ENCODE data around the gene SEZ6. TPM values are rescaled to one million over a fixed set of nuclear protein-coding genes. Genes with fewer than 3 reads are reported as not detected.

The SEZ6 gene
- total RNA-seq, 1 experiment from 2014 or later, result not detected

DNA sequence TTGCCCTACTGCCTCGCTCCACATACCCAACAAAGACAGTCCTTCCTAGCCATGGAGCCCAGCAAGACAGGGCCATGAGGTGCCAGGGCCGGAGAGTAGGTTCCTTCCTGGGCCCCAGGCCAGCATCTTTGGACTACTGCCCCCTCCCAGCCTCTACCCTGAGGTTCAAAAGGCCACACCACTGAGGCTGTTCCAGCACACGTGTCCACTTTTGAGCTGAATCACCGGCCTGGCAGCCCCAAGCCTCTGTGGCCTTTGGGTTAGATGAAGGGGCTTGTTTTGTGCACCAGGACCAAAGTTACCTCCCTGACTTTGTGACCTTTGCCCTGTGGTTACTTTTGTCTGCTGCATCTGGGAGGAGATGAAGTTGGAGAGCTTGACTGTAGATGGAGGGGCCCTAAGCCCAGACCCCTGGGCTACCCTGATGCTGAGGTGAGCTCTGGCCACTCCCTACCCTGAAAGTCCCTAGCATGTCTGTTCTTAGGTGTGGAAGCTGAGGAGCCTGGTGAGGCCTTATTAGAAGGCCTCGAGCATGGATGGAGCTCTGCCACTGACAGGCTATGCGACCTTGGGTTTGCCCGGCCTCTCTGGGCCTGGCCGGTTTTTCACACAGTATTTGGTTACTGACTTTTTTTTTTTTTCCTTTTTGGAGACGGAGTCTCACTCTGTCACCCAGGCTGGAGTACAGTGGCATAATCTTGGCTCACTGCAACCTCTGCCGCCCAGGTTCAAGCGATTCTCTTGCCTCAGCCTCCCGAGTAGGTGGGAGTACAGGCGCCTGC lies 12.0 kb downstream of the SEZ6 start:
- DNase-seq (no peak), ATAC-seq (no peak)
- Histone ChIP-seq H4K20me1 (ENCODE audit: low read length) (no peaks in the 10 kb centered on the region), H3K9me3 (ENCODE audit: low read length) (no peaks in the 10 kb centered on the region), H3K27ac (ENCODE audit: low read length) (no peak overlapping the region), H3K4me2 (ENCODE audit: low read length) (no peak overlapping the region), H2AFZ (ENCODE audit: low read length) (no peak overlapping the region), H3K9me2 (replicated peaks; ENCODE audit: low read length) (no peaks in the 10 kb centered on the region), H3K27me3 (ENCODE audit: low read length) (no peaks in the 10 kb centered on the region), H3F3A (ENCODE audit: low read length, unreplicated experiment) (no peaks in the 10 kb centered on the region), H3K9ac (ENCODE audit: low read length) (no peak overlapping the region), H3K4me3 (ENCODE audit: low read length) (no peak overlapping the region), H3K36me3 (ENCODE audit: low read depth, low read length) (no peaks in the 10 kb centered on the region), H3K4me1 (ENCODE audit: insufficient read depth, low read length) (no peaks in the 10 kb centered on the region), H3K79me2 (ENCODE audit: low read length) (no peaks in the 10 kb centered on the region)
- ChIA-PET CTCF (no interaction called here), POLR2A (ENCODE audit: unreplicated experiment) (no interaction called here)
- intact Hi-C loops (cut with micrococcal nuclease), result no loop called here
- TF ChIP-seq, protein P1, sequence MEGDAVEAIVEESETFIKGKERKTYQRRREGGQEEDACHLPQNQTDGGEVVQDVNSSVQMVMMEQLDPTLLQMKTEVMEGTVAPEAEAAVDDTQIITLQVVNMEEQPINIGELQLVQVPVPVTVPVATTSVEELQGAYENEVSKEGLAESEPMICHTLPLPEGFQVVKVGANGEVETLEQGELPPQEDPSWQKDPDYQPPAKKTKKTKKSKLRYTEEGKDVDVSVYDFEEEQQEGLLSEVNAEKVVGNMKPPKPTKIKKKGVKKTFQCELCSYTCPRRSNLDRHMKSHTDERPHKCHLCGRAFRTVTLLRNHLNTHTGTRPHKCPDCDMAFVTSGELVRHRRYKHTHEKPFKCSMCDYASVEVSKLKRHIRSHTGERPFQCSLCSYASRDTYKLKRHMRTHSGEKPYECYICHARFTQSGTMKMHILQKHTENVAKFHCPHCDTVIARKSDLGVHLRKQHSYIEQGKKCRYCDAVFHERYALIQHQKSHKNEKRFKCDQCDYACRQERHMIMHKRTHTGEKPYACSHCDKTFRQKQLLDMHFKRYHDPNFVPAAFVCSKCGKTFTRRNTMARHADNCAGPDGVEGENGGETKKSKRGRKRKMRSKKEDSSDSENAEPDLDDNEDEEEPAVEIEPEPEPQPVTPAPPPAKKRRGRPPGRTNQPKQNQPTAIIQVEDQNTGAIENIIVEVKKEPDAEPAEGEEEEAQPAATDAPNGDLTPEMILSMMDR (conservative IDR thresholded peaks at IDR 0.05; ENCODE audit: low read depth, low read length), result no peak
- TF ChIP-seq EZH2phosphoT487 (IDR thresholded peaks at IDR 0.05; ENCODE audit: borderline replicate concordance, low read length) (no peak), EZH2 (IDR thresholded peaks at IDR 0.05; ENCODE audit: low read length, unreplicated experiment) (no peak)
- BruUV-seq (replicated peaks), result no TSS peak

DNA sequence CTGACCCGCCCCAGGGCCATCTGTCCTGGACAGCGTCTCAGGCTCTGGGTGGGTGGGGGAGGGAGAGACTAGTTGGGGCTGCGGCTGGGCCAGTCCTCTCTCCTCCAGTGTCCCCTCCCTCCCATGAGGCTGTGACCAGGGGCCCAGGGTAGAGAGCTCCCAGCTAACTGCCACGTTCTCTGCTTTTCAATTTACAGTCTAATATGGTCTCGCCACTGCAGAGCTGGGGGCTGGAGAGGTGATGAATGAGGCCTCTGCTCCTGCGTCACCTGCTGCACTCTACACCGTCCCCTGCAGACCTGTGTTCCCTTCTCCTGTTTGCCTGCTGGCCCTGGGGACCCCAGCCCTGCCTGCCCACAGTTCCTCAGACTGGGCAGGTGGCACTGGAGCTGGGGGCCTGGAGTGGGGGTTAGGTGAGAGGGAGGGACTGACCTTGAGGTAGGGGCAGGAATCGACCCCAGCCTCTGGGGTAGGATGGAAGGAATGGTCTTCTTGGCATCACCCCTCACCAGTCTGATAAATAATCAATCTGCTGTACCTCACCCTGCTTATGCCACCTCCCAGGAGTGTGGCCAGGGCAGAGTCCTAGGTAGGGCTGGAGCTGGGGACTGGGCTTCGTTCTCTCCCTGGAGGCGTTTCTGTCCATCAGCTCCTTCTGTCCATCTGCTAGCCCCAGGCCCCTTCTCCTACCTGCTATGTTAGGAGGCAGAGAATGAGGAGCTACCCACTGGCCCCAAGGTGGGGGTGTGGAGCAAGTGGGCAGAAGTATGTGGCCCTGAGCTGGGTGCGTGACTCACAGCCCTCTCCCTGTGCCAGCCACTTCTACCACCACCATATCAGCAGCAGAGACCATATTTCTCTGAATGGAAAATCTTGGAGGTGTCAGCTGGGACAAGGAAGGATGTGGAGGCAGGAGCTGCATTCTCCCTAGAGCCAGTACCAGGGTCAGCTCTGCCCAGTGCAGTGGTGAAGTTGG lies 12.9 kb downstream of the SEZ6 start:
- CTCF ChIA-PET, result no interaction called here
- BruUV-seq (replicated peaks), result no TSS peak
- Histone ChIP-seq H3K27me3 (ENCODE audit: low read length) (no peaks in the 10 kb centered on the region), H3F3A (ENCODE audit: low read length, unreplicated experiment) (no peaks in the 10 kb centered on the region), H3K36me3 (ENCODE audit: low read depth, low read length) (no peaks in the 10 kb centered on the region), H3K4me2 (ENCODE audit: low read length) (no peak overlapping the region), H3K27ac (ENCODE audit: low read length) (no peak overlapping the region), H3K79me2 (ENCODE audit: low read length) (no peaks in the 10 kb centered on the region), H3K9me2 (replicated peaks; ENCODE audit: low read length) (no peaks in the 10 kb centered on the region), H2AFZ (ENCODE audit: low read length) (no peak overlapping the region), H4K20me1 (ENCODE audit: low read length) (no peaks in the 10 kb centered on the region), H3K4me1 (ENCODE audit: insufficient read depth, low read length) (no peaks in the 10 kb centered on the region), H3K9me3 (ENCODE audit: low read length) (no peaks in the 10 kb centered on the region), H3K4me3 (ENCODE audit: low read length) (no peak overlapping the region), H3K9ac (ENCODE audit: low read length) (no peak overlapping the region)
- no peak for ATAC-seq
- no peak for DNase-seq
- no peak for TF ChIP-seq EZH2 (IDR thresholded peaks at IDR 0.05; ENCODE audit: low read length, unreplicated experiment)
- POLR2A ChIA-PET (ENCODE audit: unreplicated experiment), result no interaction called here
- intact Hi-C loops (cut with micrococcal nuclease), result no loop called here

DNA sequence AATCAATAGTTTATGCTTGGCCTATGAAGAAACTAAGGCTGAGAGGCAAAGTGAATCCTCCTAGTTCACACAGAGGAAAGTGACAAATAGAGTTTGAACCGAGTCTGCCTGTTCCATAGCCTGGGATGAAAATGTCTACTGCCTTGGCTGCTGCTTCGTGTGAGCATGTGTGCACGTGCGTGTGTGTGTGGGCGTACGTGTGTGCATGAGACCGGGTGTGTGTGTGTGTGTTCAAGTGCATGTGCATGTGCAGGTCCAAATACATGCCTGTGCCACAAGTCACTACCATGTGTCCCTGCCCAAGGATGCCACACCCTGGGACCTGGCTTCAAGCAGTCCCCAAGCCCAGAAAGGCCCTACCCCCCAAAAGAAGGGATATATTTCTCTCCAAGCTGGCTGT lies 13.6 kb downstream of the SEZ6 start:
- Histone ChIP-seq H3K9me3 (ENCODE audit: low read length) (no peaks in the 10 kb centered on the region), H3K9me2 (replicated peaks; ENCODE audit: low read length) (no peaks in the 10 kb centered on the region), H4K20me1 (ENCODE audit: low read length) (no peaks in the 10 kb centered on the region), H3K4me3 (ENCODE audit: low read length) (no peak overlapping the region), H3K79me2 (ENCODE audit: low read length) (no peaks in the 10 kb centered on the region), H3K4me1 (ENCODE audit: insufficient read depth, low read length) (no peaks in the 10 kb centered on the region), H3F3A (ENCODE audit: low read length, unreplicated experiment) (no peaks in the 10 kb centered on the region), H3K4me2 (ENCODE audit: low read length) (no peak overlapping the region), H3K27me3 (ENCODE audit: low read length) (no peaks in the 10 kb centered on the region), H2AFZ (ENCODE audit: low read length) (no peak overlapping the region), H3K9ac (ENCODE audit: low read length) (no peak overlapping the region), H3K36me3 (ENCODE audit: low read depth, low read length) (no peaks in the 10 kb centered on the region), H3K27ac (ENCODE audit: low read length) (no peak overlapping the region)
- TF ChIP-seq, protein P1 (conservative IDR thresholded peaks at IDR 0.05; ENCODE audit: low read depth, low read length), result no peak
- BruUV-seq (replicated peaks), result no TSS peak
- intact Hi-C loops (cut with micrococcal nuclease), result no loop called here
- CTCF ChIA-PET, result no interaction called here
- POLR2A ChIA-PET (ENCODE audit: unreplicated experiment), result no interaction called here
- ATAC-seq (no peak), DNase-seq (no peak)
